Measurements from ENCODE around the gene GOLIM4.
"Not testable (repeated sequence)": the region's sequence is repeated elsewhere in the genome, so short reads cannot be mapped to it uniquely, and the experiment has no call there.

The GOLIM4 gene, protein sequence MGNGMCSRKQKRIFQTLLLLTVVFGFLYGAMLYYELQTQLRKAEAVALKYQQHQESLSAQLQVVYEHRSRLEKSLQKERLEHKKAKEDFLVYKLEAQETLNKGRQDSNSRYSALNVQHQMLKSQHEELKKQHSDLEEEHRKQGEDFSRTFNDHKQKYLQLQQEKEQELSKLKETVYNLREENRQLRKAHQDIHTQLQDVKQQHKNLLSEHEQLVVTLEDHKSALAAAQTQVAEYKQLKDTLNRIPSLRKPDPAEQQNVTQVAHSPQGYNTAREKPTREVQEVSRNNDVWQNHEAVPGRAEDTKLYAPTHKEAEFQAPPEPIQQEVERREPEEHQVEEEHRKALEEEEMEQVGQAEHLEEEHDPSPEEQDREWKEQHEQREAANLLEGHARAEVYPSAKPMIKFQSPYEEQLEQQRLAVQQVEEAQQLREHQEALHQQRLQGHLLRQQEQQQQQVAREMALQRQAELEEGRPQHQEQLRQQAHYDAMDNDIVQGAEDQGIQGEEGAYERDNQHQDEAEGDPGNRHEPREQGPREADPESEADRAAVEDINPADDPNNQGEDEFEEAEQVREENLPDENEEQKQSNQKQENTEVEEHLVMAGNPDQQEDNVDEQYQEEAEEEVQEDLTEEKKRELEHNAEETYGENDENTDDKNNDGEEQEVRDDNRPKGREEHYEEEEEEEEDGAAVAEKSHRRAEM

DNA sequence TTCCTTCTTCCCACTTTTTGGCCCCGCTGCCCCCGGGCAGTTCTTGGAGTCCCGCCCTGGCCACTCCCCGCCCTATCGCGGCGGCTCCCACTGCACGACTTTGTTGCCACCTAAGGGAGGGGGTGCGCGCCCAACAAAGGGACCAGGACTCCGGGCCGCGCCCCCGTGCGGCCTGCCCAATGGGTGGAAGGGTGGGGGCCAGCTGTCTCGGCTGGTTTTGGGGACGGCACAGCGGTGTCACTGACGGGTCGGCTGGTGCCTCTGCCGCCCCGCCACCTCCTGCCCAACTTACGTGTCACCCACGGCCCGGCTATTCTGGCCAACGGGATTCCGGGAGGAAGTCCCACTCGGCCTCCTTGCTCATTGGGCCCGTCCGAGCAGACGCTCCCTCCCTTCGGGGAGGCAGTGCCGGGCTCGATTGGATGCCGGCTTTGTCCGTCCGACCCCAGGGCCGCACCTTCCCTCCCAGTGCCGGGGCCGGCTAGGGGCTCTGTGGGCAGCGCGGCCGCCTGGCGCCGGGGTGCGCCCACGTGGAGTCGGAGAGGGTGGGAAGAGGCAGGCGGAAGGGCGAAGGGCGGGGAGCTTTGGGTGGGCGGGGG, at the start of gene GOLIM4:
Gene GOLIM4, minus strand, starts transcription at position 314 of the 599 bp plus-strand sequence. CDS start 639 bp downstream, outside the sequence.
- peak; percentile 97 to 98 (median 97) for DNase-seq

DNA sequence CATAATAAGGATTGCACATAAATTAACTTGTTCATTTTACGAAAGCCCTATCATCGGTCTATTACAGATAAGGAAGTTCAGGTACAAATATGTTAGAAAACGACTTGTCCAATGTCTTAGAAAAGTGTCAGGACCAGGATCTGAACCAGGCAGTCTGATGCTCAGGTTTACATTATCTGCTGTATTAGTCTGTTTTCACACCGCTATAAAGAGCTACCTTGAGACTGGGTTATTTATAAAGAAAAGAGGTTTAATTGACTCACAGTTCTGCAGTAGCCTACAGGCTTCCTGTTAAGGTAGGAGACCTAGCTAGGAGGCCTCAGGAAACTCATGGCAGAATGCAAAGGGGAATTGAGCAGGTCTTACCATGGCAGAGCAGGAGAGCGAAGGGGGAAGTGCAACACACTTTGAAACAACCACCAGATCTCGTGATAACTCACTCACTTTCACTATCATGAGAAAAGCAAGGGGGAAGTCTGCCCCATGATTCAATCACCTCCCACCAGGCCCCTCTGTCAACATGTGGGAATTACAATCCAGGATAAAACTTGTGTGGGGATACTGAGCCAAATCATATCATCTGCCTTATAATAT, 45.8 kb upstream of the GOLIM4 start:
- peak; percentile 54 to 59 (median 57) for DNase-seq

DNA sequence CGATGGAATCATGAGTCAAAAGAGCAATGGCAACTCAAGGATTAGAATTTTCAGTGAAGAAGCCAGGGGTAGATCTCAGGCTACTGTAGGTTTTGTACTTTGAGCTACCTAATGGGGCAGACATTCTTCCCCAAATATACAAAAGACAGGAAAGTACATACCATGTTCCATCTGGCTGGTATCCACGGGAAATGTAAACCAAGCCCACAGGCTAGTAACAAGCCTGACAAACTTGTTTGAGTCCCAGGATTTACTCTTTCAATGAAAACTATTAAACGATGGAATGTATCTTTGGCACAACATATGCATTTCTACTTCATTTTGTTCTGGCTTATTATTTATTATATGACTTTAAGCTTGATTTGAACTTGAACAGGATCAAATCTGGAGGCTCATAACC, 44.2 kb upstream of the GOLIM4 start:
- DNase-seq = no peak

DNA sequence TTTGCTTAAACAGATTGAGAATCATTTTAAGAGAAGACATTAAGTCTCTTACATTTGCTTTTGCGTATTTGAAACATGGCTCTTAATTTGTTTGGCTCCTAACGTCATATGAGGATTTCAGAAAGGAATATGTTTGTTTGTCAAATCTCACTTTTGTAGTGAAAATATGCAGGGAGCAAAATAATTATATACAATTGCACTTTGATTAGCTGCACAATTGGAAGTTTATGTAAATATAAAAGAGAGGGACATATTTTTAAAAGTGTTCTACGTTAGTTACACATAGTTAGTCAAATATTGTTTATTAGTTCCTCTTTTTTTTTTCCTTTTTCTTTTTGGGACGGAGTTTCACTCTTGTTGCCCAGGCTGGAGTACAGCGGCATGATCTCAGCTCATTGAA, 42.7 kb upstream of the GOLIM4 start:
- peak in 1 of 3 donors; percentile 19 for DNase-seq

- peak; percentile 62 to 78 (median 68) for DNase-seq
These were observed 39.2 kb upstream of the GOLIM4 start for GRCh38 chr3:168134931-168135330.

DNA sequence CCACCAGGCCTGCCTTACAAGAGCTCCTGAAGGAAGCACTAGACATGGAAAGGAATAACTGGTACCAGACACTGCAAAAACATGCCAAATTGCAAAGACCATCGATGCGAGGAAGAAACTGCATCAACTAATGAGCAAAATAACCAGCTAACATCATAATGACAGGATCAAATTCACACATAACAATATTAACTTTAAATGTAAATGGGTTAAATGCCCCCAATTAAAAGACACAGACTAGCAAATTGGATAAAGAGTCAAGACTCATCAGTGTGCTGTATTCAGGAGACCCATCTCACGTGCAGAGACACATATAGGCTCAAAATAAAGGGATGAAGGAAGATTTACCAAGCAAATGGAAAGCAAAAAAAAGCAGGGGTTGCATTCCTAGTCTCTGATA, 34.5 kb upstream of the GOLIM4 start:
- not testable (repeated sequence) for DNase-seq

DNA sequence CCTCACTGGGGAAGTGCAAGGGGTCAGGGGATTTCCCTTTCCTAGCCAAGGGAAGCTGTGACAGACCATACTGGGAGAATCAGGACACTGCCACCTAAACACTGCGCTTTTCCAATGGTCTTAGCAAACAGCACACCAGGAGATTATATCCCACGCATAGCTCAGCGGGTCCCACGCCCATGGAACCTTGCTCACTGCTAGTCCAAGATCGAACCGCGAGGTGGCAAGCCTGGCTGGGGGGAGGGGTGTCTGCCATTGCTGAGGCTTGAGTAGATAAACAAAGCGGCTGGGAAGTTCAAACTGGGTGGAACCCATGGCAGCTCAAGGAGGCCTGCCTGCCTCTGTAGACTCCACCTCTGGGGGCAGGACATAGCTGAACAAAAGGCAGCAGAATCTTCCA, 32.7 kb upstream of the GOLIM4 start:
- not testable (repeated sequence) for DNase-seq

DNA sequence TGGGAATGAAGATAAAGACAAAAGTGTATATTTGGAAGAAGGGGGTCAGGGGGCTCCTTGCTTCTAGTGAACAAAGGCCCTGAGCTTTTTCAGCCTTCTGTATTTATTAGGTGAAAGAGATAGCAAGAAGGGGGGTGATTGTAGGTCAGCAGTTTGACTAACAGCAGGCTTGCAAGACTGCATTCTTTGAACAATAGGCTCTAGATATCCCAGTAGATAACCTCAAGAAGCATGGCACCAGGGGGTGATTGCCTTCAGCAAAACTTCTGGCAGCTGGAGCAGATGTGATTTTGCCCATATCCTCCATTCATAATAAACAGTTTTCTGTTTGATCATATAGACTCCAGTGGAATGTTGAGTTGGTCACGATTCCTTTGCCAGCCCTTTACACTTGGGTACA, 31.7 kb upstream of the GOLIM4 start:
- DNase-seq = no peak

DNA sequence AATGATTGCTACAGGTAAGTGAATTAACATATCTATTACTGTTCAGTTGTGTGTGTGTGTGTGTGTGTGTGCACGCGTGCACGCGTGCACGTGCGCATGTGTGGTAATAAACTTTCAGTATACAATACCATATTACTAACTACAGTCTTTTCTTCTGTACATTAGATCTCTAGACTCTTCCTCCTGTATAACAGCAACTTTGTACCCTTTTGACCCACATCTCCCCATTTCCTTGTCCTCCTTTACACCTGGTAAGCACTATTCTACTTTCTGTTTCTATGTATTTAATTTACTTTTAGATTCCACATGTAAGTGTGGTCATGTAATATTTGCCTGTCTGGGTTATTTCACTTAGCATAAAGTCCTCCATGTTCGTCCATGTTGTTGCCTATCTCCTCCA, 29.1 kb upstream of the GOLIM4 start:
- DNase-seq = no peak

- DNase-seq = peak; percentile 17 to 58 (median 56)
These were observed 28.6 kb upstream of the GOLIM4 start for GRCh38 chr3:168124291-168124690.

GRCh38 chr3:168123201-168124176, 27.8 kb upstream of the GOLIM4 start:
- DNase-seq = no peak

DNA sequence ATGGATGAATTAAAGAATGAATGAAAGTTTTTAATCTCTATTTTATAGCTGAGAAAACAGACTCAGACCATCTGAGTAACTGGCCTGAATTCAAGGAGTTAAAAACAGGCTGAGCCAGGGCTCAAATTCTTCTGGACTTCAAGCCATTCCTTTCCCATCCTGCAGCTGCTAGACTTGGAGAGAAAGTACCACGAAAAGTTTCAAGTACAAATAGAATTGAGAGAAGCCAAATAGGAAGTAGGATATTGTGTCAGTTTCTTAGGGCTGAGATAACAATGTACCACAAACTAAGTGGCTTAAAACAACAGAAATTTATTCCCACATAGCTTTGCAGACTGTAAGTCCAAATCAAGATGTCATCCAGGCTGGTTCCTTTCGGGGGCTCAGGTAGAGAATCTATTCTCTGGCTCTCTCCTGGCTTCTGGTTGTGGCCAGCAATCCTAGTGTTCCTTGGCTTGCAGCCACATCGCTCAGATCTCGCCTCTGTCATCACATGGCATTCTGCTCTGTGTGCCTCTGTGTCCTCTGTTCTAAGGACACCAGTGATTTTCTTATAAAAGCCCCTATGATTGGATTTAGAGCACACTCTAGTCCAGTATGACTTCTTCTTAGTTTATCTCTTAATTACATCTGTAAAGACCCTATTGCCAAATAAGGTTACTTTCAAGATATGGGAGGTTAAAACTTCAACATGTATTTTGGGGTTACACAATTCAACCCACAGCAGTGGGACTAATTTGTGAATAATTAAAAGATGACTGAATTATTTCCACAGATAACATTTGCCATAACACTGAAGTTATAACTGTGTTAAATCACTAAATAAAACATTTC, 25.7 kb upstream of the GOLIM4 start:
- no peak for DNase-seq

GRCh38 chr3:168117853-168118313, 22.2 kb upstream of the GOLIM4 start:
- peak in 1 of 3 donors; percentile 21 for DNase-seq

DNA sequence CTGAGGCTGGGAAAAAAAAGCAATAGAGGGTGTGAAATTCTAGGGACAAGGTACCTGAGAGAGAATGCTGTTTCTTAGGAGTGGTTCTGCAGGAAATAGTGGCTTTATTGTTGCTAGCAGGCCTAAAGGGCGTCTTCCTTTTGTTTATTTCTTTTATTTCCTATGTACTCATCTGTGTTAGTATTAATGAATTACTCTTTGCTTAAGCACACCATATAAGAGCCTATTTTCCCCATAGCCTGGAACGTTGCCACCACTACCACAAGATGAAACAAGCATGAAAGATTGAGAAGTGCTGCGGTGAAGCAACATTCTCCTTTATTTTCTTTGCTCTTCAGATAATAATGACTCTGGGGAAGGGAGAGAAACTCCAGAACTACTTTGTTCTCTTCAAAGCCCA, 21.3 kb upstream of the GOLIM4 start:
- no peak for DNase-seq

DNA sequence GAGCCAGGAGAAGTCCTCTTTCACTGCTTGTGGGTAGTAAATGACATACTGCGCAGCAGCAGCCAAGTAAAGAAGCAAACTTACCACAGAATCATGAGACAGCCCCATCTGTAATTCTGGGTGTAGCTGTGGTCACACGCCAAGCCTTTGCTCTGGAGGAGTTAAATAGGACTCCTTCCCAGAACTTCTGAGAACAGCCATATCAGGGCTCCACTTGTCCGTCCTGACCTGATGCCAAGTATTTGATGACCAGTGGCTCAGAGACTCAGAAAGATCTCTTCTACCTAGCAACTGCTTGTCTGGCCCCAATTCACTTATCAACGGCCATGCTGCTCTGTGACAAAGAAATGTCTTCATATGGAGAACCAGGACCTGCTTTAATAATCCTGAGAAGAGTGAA, 20.6 kb upstream of the GOLIM4 start:
- DNase-seq = no peak

- no peak for DNase-seq
These were observed 18.1 kb upstream of the GOLIM4 start for GRCh38 chr3:168113848-168114247.

DNA sequence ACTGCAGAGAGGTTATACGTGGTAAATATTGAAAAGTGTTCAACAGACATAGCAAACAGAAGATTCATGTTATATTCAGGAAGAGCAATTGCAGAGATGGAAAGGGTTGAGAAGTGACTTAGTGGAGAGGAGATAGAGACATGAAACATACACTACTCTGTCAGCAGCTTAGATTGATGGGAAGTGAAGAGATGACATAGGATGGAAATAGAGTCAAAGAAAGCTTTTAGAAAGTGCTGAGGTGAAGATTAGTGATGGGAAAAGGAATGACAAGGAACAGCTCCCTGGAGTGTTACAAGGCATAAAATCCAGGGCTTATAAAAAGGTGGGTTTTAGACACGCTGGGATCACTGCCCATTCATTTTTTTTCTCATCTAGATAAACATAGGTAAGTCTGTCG, 17.2 kb upstream of the GOLIM4 start:
- DNase-seq = no peak

GRCh38 chr3:168104361-168104760, 8.6 kb upstream of the GOLIM4 start:
- DNase-seq = no peak

DNA sequence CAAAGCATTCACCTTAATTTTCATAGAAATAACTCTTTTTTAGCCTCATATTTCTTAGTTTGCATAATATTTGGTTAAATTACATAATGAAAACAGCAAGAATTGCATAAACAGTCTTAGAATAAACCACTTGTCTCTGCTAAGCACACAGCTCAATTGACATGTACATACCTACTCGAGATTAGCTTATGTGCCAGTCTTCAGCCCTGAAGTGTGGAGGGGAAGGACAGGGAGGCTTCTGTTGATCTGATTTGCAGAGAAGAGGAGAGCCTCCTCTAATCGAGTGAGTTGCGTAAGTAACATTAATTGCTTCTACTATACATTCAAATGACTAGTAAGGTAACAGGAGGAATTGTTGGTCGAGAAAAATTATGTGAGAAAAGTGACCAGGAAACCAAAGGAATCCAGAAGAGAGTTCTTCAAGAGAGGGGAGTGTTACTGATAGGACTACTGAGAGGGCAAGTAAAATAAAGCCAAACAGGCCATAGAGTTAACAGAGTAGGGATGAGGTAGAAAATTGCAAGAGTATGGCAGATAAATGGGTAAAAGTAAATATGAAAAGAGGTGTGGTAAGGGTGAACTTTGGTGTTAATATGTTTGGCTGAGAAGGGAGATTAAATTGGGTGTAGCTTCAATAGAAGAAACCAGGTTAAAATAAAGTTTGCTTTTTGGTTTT, 7.1 kb upstream of the GOLIM4 start:
- no peak for DNase-seq

DNA sequence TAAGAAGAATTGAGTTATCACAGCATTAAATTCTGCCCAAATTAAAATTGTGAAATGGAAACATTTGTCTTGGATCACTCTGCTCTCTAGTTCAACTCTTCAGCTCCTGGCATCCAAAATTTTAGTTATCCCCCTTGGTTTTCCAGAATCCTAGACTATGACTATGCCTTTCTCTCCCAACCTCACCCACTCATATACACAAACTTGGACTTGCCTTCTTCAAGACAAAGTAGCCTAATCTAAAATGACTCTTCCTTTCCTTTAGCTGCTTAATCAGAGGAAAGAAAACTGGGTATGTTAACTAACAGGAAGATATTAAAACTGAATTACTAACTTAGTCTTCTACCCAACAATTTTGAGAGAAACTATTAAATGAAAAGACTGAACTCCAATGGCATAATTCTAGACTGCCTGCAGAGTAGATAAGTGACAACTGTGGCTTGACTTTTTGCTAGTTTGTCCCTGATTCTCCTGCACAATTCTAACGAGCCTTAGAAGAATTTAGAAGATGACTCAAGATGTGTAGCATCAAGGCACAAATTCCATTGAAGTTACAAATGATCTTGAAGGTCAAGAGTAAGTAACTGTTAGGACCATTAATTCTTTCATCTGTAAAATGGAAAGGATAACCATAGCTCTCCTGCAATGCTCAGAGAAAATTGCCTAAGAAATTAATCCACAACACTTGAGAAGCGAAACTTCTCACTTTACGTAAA, 5.2 kb upstream of the GOLIM4 start:
- DNase-seq = no peak
